ENCODE results near the gene PPARD. TPM values are rescaled to one million over a fixed set of nuclear protein-coding genes. Genes with fewer than 3 reads are reported as not detected.

The PPARD gene
- total and polyA plus RNA-seq, 2 of the 13 experiments (the other 11 are each of a cell fraction or from before 2014, with no cell fraction given), result 6.1 to 13.3 TPM

GRCh38 chr6:35402136-35402855 lies 59.9 kb downstream of the PPARD start (continued):
- TF ChIP-seq MLLT10 (CRISPR knock-in tag; IDR thresholded peaks at IDR 0.05) (no peak), ZKSCAN1 (IDR thresholded peaks at IDR 0.05; ENCODE audit: low read length) (no peak), ATF7-NPFF (CRISPR knock-in tag; IDR thresholded peaks at IDR 0.05; ENCODE audit: low read depth) (no peak), ZNF24 (IDR thresholded peaks at IDR 0.05) (no peak), DNMT3B (CRISPR knock-in tag; conservative IDR thresholded peaks at IDR 0.05) (no peak), ZNF75D (CRISPR knock-in tag; IDR thresholded peaks at IDR 0.05; ENCODE audit: borderline replicate concordance) (no peak), SIX1 (CRISPR knock-in tag; IDR thresholded peaks at IDR 0.05; ENCODE audit: borderline replicate concordance) (0 out of 2 replicates have a peak, but pooled peaks have one; percentile 44), ZBTB8A (CRISPR knock-in tag; IDR thresholded peaks at IDR 0.05; ENCODE audit: borderline replicate concordance, low read depth) (no peak), NFATC3 (CRISPR knock-in tag; IDR thresholded peaks at IDR 0.05) (no peak), ZNF564 (CRISPR knock-in tag; IDR thresholded peaks at IDR 0.05) (no peak), ZFP41 (CRISPR knock-in tag; IDR thresholded peaks at IDR 0.05; ENCODE audit: borderline replicate concordance) (no peak), MTA1 (CRISPR knock-in tag; IDR thresholded peaks at IDR 0.05; ENCODE audit: borderline replicate concordance) (peak; percentile 47; the same call in 1 of the 2 replicates), ZNF335 (CRISPR knock-in tag; IDR thresholded peaks at IDR 0.05) (peak; percentile 36; the same call in 1 of the 2 replicates), ZNF225 (CRISPR knock-in tag; IDR thresholded peaks at IDR 0.05) (no peak), ZSCAN25 (CRISPR knock-in tag; IDR thresholded peaks at IDR 0.05) (no peak), DMTF1 (CRISPR knock-in tag; IDR thresholded peaks at IDR 0.05) (no peak), ZNF501 (CRISPR knock-in tag; IDR thresholded peaks at IDR 0.05) (no peak; the same call in 1 of the 2 replicates), KDM4B (CRISPR knock-in tag; IDR thresholded peaks at IDR 0.05) (no peak)
- TF ChIP-seq, protein P1, sequence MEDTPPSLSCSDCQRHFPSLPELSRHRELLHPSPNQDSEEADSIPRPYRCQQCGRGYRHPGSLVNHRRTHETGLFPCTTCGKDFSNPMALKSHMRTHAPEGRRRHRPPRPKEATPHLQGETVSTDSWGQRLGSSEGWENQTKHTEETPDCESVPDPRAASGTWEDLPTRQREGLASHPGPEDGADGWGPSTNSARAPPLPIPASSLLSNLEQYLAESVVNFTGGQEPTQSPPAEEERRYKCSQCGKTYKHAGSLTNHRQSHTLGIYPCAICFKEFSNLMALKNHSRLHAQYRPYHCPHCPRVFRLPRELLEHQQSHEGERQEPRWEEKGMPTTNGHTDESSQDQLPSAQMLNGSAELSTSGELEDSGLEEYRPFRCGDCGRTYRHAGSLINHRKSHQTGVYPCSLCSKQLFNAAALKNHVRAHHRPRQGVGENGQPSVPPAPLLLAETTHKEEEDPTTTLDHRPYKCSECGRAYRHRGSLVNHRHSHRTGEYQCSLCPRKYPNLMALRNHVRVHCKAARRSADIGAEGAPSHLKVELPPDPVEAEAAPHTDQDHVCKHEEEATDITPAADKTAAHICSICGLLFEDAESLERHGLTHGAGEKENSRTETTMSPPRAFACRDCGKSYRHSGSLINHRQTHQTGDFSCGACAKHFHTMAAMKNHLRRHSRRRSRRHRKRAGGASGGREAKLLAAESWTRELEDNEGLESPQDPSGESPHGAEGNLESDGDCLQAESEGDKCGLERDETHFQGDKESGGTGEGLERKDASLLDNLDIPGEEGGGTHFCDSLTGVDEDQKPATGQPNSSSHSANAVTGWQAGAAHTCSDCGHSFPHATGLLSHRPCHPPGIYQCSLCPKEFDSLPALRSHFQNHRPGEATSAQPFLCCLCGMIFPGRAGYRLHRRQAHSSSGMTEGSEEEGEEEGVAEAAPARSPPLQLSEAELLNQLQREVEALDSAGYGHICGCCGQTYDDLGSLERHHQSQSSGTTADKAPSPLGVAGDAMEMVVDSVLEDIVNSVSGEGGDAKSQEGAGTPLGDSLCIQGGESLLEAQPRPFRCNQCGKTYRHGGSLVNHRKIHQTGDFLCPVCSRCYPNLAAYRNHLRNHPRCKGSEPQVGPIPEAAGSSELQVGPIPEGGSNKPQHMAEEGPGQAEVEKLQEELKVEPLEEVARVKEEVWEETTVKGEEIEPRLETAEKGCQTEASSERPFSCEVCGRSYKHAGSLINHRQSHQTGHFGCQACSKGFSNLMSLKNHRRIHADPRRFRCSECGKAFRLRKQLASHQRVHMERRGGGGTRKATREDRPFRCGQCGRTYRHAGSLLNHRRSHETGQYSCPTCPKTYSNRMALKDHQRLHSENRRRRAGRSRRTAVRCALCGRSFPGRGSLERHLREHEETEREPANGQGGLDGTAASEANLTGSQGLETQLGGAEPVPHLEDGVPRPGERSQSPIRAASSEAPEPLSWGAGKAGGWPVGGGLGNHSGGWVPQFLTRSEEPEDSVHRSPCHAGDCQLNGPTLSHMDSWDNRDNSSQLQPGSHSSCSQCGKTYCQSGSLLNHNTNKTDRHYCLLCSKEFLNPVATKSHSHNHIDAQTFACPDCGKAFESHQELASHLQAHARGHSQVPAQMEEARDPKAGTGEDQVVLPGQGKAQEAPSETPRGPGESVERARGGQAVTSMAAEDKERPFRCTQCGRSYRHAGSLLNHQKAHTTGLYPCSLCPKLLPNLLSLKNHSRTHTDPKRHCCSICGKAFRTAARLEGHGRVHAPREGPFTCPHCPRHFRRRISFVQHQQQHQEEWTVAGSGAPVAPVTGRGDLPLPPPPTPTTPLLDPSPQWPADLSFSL (CRISPR knock-in tag; IDR thresholded peaks at IDR 0.05), result no peak
- TF ChIP-seq, protein P2, sequence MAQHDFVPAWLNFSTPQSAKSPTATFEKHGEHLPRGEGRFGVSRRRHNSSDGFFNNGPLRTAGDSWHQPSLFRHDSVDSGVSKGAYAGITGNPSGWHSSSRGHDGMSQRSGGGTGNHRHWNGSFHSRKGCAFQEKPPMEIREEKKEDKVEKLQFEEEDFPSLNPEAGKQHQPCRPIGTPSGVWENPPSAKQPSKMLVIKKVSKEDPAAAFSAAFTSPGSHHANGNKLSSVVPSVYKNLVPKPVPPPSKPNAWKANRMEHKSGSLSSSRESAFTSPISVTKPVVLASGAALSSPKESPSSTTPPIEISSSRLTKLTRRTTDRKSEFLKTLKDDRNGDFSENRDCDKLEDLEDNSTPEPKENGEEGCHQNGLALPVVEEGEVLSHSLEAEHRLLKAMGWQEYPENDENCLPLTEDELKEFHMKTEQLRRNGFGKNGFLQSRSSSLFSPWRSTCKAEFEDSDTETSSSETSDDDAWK (CRISPR knock-in tag; IDR thresholded peaks at IDR 0.05), result no peak

Data from HepG2 (cell line).